Activated CD8-positive, alpha-beta memory T cell treated with anti-CD3 and anti-CD28 coated beads for 36 hours (primary cell): ENCODE measurements around the gene FAM83C. TPM values are rescaled to one million over a fixed set of nuclear protein-coding genes. Genes with fewer than 3 reads are reported as not detected.
"Not testable (repeated sequence)": the region's sequence is repeated elsewhere in the genome, so short reads cannot be mapped to it uniquely, and the experiment has no call there.

Experiments
- CTCF ChIA-PET: fragments of 350-600 bp; sonication (Branson Sonifier 250); formaldehyde crosslinking; loops from one replicate; lab custom pipeline; 2021; ENCODE audit warnings: antibody characterized with exemption; lab: Charles Lee
- POLR2A ChIA-PET: fragments of 350-600 bp; sonication (Branson Sonifier 250); formaldehyde crosslinking; loops from one replicate; lab custom pipeline; 2021; ENCODE audit warnings: antibody characterized with exemption; lab: Charles Lee
- total RNA-seq, 2 experiments: library from RNA; stranded (reverse); gene quantifications; one replicate each; pipeline ENCODE4 v1.2.3, GENCODE V29; 2021

The FAM83C gene
- total RNA-seq, 2 experiments from 2014 or later: not detected

DNA sequence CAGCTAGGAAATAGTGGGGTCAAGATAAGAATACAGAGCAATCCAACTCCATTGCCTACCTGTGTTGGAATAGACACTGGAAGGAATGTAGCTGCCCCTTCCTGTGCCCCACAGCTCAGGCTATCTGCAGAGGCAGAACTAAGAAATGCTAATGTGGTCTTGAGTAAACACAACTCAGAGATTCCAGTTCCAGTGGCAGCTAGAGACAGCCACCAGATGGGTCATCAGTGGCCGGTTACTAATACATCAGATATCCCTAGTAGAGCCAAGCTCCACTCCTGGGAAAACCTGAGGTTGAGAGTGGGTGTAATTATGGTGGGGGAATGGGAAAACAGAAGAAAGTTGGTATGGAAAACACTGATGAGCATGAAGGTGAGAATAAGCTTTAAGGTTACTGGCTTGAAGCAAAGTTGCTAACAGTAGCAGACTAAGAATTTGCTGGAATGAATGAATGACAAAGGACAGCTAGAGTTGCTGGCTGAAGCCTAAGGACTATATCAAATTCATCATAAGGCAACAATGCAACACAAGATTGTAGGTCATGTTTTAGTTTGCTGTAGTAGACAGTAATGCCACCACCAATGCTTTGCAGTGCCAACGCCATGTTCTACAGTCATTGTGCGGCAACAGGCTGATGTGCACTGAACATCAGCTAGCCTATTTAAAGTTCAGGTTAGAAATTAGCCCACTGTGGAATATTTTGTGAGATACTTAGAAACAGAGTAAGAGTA is 28.3 kb upstream of the FAM83C start:
- ChIA-PET CTCF (interaction anchor here (1.4 to 4.1 kb wide), 3 partner anchors 11 to 16 kb away, joined by 3 to 13 read pairs (median 7); no protein-coding TSS in a partner anchor), POLR2A (no interaction called here)

DNA sequence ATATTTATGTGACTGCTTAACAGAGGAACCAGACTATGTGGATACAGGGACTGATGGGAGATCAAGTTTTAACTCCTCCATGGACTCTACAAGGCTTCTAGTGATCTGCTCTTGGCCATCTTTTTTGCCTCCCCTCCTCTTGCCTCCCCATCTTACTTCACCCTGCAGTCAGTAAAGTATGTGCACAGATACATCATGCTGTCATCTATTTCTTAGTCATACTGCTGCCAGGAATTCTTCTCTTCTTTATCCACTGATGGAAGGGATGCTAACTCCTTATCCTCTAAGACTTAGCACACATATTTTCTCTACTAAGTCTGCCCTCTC is 27.6 kb upstream of the FAM83C start:
- ChIA-PET POLR2A (no interaction called here), CTCF (interaction anchor here (1.4 to 4.1 kb wide), 3 partner anchors 10 to 15 kb away, joined by 3 to 13 read pairs (median 7); no protein-coding TSS in a partner anchor)

DNA sequence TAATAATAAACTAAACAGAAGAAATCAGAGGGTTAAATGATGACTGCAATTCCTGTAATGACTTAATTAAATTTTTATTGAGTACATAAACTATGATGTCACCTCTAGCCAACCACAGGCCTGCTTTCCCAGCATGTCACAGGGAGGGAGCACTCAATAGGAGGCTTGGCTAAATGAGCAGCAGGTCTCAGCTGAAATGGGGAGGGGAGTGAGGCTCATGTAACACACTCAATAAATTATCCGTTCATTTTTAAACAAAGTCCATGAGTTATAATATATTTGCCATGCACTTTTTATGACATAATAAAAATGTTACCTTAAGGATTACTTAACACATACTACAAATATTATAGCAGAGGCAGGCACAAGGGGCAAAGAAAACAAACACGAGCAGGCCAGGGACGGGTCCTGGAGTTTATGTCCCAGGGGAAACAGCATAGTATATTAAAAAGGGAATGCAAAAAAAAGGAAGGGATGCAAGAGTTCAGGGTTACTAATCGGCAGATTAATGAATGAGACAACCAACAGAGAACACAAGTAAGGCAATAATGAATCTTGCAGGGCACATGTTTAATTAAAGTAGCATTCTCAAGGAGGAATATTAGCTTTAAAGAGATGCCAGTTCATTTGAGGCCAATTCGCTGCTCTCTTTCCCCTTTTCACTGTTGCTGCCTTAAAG is 27.1 kb upstream of the FAM83C start:
- ChIA-PET POLR2A (no interaction called here), CTCF (interaction anchor here (1.3 to 1.4 kb wide), 2 partner anchors 10 to 12 kb away, joined by 3 read pairs; no protein-coding TSS in a partner anchor)

DNA sequence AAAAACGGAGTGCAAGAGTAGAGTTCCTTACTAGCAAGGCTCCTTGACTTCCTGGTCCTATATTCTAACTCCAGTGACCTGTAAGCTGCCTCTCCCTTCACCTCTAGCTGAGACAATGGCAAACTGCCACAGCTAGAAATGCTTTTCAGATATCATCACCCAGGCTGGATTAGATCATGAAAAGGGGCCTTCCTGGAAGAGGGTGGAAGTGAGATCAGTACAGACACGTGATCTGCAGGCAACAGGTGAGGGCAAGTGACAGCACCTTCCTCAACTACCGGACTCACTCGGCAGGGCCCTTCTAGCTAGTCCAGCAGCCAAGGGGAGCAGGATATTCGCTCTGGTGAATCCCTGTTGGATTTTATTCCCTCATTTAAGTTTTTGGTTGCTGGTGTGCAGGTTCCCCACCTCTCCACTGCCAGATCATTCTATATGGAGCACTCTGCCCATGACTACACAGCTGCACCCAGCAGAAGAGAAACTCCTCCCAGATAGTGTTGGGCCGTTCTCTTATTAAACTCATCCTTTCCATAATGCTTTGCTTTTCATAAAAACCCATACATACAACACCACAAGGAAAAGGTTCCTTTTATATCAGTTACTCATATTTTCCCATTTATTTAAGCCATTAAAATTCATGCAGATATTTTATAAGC is 26.4 kb upstream of the FAM83C start:
- ChIA-PET POLR2A (no interaction called here), CTCF (interaction anchor here (1.3 to 2.4 kb wide), 2 partner anchors 11 to 14 kb away, joined by 3 to 15 read pairs; no protein-coding TSS in a partner anchor)

DNA sequence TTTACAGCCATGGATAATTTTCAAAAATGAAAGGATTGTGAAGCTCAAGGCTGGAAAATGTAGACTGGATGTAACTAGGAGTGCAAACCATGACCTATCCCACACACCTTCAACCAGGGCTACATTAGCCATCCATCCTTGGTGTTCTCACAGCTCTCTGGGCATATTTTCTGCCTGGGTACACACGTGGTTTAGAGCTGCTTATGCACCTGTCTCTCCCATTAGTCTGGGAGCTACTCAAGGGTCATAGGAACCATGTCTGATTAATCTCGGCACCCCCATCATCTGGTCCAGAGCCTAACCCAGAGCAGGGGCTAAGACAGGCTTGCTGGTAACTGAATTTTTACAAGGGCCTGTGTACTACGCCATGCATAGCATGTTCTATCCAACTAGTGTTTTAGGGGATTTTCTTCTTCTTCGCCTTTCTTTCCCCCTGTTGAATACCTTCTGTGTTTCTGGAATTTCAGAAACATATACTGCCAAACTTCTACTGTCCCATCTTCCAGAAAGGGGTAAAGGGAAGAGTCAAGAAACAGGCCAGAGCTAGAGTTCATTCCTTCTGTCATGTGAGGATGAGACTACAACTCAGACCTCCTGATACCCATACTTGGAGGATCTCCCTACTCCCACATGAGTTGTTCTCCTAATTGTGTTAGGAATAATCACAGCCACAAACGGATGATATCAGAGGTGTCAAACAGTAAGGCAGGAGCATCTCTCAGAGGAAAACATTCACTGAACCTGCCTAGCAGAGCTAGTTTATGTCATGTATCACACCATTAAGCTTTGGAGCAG is 25.4 kb upstream of the FAM83C start:
- ChIA-PET POLR2A (no interaction called here), CTCF (interaction anchor here (0.8 to 2.4 kb wide), 4 partner anchors 12 to 130 kb away, joined by 3 to 15 read pairs (median 4); no protein-coding TSS in a partner anchor)

DNA sequence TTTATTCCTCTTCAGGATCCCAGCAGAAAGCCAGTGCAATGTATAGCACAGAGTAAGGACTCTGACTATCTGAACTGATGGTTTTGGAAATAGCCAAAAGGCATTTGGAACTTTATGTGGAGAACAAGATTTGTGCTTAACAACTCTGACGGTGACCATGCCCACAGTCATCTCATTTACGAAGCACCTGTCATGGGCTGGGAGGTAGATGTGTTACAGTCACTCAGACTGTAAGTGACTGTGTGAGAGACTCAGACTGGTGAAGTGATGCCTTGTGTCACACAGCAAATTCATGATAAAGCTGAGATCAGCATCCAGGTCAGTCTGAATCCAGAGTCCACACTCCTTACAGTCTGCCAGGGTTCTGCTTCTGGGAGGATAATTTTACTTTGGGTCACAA is 23.9 kb upstream of the FAM83C start:
- CTCF ChIA-PET: interaction anchor here (2.4 kb wide), 1 partner anchor 11 kb away, joined by 15 read pairs; no protein-coding TSS in a partner anchor
- POLR2A ChIA-PET: no interaction called here

DNA sequence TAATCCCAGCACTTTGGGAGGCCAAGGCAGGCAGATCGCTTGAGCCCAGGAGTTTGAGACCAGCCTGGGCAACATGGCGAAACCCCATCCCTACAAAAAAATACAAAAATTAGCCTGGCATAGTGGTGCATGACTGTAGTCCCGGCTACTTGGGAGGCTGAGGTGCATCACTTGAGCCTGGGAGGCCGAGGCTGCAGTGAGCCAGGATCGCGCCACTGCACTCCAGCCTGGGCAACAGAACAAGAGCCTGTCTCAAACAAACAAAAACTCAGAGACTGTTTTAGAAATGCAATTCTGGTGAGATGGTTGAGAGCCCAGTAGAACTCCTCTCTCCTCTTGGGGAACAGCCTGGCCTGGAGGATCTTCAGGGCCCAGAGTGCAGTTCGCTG is 23.4 kb upstream of the FAM83C start:
- POLR2A ChIA-PET: not testable (repeated sequence)
- CTCF ChIA-PET: interaction anchor here (1.0 to 1.7 kb wide), 3 partner anchors 9 to 14 kb away, joined by 4 to 14 read pairs (median 4); no protein-coding TSS in a partner anchor

DNA sequence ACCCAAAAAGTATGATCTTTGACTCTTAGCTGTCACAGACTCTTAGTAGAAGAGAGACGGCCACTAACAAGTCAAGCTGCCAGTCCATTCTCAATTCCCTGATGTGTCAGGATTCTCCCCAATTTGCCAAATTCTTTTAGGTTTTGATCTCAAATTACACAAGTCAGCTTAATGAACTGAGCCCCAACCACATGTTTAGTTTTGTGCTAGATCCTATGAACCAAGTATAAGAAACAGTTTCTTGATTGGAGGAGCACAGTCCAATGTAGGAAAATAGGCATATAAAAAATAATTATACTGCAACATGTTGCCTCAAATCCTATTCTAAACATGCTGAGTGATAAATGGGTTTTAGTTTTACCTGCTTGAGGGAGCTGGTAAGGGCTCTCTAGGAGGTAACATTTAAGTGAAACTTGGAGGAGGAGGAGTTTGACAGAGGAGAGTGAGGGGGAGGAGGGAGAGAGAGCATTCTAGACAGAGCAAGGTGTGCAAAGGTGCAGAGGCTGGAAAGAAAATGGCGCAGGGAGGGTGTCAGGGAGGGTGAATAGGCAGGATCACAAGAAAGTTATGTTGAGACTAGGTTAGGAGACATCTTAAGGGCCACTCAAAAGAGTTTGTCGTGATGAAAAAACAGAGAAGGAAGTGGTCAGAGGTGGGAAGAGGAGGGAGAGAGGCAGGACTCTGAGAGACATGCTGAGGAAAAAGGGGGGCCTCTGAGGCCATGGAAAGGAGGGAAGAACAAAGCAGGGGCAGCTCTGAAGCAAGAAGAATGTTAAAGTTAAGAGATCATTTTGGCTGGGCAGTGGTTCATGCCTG is 22.8 kb upstream of the FAM83C start:
- CTCF ChIA-PET: interaction anchor here (1.0 to 1.7 kb wide), 3 partner anchors 8 to 15 kb away, joined by 4 to 14 read pairs (median 4); no protein-coding TSS in a partner anchor
- POLR2A ChIA-PET: no interaction called here

DNA sequence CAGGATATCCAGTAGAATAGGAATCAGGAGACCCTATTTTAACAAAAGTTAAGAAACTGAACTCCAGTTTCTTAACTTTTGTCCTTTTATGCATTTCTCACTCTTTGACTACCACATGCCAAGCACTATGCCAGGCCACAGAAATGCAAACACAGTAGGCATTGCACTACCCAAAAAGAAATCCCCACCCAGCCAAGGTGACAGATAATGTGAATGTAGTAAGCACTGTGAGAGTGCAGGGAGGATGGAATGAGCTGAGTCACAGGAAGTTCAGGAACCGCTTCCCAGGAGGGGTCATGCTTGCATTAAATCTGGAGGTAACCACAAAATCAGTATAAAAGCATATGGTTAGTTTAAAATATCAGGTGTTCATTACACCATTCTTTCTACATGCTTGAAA is 20.1 kb upstream of the FAM83C start:
- ChIA-PET CTCF (no interaction called here), POLR2A (no interaction called here)

DNA sequence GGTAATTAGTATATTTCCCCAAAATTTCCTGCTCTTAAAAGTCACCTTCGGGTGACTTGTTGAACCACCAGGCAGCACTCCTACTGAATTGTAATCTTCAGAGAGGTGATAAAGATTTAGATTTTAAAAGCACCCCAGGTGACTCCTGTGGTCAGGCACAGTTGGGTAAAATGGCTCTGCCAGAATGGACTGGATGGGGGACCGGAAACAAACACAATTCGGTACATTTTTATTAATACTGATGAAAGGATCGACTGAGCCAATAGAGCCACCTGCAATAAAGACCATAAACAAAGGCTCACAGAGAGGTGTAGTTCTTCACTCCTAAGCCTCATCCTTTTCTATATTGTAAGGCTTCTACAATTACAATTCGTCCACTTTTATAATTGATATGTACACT is 19.6 kb upstream of the FAM83C start:
- ChIA-PET CTCF (interaction anchor here (1.1 kb wide), 1 partner anchor 18 kb away, joined by 4 read pairs; no protein-coding TSS in a partner anchor), POLR2A (no interaction called here)

DNA sequence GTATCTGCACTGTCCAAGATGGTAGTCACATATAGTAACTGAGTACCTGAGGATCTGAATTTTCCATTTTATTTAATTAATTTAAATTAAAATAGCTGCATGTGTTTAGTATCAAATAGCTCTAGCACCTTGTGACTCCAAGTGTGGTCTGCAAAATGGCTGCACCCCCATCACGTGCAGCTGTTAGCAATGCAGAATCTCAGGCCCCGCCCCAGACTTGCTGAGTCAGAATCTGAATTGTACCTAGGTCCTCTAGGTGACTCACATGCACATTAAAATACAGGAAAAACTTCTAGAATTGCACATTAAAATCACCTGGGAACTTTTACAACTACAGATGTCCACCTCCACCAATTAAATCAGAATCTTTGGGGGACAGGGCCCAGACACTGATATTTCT is 19.2 kb upstream of the FAM83C start:
- CTCF ChIA-PET: interaction anchor here (1.1 to 3.8 kb wide), 2 partner anchors 10 to 18 kb away, joined by 4 to 13 read pairs; no protein-coding TSS in a partner anchor
- POLR2A ChIA-PET: interaction anchor here (0.6 kb wide), 1 partner anchor 226 kb away, joined by 3 read pairs; no protein-coding TSS in a partner anchor

DNA sequence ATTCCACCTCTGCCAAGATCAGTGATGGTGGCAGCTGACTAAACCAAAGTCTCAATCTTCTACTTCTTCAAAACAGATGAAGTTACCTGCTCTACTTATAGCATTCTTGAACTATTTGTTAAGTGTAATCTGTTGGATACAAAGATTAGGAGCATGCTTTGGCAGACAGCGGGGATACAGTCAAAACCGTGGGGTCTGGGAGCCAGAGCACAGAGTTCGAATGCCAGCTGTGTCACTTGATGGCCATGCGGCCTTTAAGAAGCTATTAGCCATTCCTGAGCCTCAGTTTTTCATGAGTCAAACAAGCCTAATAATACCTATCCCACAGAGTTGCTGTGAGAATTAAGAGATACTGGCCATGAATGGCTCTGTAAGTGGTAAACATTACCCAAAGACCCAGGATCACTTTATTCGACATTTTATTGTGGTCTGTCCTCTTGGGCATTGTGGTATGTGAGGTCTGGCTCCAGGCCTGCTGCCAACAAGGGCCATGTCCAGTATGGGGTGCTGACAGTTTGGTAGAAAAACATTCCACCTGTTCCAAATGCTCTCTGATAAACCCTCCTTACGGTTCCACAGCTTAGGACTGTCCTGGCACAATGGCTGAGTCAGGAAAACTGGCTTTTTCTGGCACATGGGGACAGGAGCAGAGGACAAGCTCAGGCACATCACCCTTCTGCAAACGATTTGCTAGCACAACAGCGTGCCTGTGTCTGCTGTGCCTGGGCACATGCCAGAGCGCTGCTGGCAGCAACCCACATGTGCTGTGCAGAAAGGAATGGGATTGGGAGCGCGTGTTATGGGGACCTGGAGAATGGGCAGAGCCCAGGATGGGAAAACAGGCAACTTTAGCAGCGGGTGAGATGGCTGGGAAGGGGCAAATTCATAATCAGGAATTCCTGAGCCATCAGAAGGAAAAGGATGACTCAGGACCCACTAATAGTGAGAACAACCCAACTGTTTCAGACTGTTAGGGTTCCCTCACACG is 15.7 kb upstream of the FAM83C start:
- ChIA-PET CTCF (interaction anchor here (0.7 to 3.8 kb wide), 4 partner anchors 7 to 24 kb away, joined by 3 to 13 read pairs (median 4); no protein-coding TSS in a partner anchor), POLR2A (no interaction called here)

DNA sequence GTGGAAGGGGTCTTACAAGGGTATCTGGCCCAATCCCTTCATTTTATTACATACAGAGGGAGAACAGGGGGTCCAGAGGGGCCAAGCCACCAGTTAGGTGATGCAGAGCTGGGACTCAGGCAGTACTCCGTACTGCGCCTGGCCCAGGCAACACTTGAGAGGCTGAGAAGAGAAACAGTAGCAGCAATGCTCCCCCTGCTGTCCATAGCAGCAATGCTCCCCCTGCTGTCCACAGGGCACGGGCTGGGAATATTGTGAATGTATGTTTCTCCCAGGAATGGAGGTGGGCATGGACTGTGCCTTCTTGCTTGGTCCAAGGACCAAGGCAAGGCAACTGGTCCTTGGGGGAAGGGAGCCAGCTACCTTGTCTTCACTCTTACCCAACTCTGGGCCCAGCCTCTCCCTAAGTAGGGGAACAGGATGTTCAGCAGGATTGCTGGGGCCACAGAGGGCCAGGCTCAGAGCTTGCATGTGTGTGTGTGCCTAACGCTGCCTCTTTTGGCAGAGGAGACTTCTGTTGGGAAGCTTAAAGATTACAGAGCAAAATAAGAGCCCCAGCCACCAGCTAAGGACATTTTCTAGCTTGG is 14.8 kb upstream of the FAM83C start:
- ChIA-PET CTCF (interaction anchor here (0.6 to 1.5 kb wide), 6 partner anchors 8 to 404 kb away, joined by 3 to 4 read pairs (median 4); no protein-coding TSS in a partner anchor), POLR2A (no interaction called here)

DNA sequence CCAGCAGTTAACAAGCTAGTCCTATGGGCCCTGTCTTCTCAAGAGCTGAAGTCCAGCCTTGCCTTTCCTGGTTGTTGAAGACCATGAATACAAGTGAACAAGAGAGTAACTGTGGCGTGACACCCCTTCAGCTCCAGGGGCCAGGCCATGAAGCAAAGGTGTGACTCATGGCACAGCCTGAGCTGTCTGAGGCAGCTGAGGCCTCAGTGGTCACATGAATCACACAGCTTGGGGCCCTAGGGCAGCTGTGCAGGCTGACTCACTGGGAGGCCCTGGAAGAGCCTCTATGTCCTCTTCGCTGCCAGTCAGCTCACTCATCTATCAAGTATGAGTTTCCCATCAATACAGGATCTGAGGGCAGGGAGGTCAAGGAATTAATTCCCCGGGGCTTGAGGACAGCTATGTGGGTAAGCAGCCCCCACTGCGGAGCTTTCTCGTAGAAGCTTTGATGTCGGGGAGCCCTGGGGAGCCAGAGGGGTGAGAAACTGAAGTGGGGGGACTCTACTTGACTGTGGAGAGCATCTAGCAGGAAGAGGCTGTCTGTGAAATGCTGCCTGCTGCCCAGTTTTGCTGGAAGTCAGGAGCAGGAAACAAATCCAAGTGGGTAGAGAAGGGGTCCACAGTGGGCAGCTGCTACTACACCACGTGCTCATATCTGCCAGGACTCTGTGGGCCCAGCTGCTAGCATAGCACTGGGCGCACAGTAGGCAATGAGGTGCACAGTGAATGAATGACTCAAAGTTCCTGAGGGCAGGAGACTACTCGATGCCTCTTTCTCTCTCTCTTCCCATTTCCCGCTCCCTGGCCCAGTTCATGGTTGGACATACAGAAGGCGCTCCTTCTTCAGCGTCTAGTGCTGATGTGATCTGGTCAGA is 13.7 kb upstream of the FAM83C start:
- POLR2A ChIA-PET: interaction anchor here (0.5 to 1.1 kb wide), 6 partner anchors 21 to 77 kb away, joined by 3 to 7 read pairs (median 4); partner anchors contain the start of gene EIF6
- CTCF ChIA-PET: interaction anchor here (0.6 to 3.6 kb wide), 15 partner anchors 9 to 403 kb away, joined by 3 to 37 read pairs (median 4); partner anchors contain the start of gene CEP250

DNA sequence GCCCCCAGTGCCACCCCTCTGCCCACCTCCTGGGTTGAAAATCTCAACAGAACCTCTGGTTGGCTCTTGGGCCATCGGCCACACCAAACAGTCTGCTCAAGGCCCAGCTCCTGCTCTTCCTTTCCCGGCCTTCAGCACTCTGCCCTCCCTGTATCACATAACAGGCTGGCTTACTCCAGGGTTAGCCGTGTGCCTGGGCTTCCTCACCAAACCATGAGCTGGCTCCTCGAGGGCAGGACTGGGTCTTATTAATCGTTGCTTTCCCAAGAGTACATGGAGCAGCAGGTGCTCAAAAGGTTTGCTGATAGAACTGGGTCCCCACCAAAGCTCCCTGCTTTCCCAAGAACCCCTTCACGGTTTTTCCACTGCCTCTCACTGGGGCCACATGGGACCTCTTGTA is 12.7 kb upstream of the FAM83C start:
- CTCF ChIA-PET: interaction anchor here (0.6 to 3.6 kb wide), 18 partner anchors 10 to 209 kb away, joined by 3 to 37 read pairs (median 4); partner anchors contain the start of genes CEP250 and MMP24OS
- POLR2A ChIA-PET: interaction anchor here (0.5 to 1.1 kb wide), 5 partner anchors 20 to 41 kb away, joined by 3 to 7 read pairs (median 3); partner anchors contain the start of gene EIF6
